SK-N-SH (cell line): ENCODE measurements around the gene LONRF2. TPM values are rescaled to one million over a fixed set of nuclear protein-coding genes. Genes with fewer than 3 reads are reported as not detected.

Experiments
- CTCF ChIA-PET: fragments of 300-600, 350-600 bp; formaldehyde crosslinking; extraction: SDS; loops from one replicate; lab custom pipeline; 2021; lab: Yijun Ruan, JAX
- POLR2A ChIA-PET: fragments of 350-600 bp; sonication (Branson Sonifier 250); formaldehyde crosslinking; extraction: SDS; loops from one replicate; lab custom pipeline; 2020; ENCODE audit warnings: antibody characterized with exemption, inconsistent platforms; lab: Yijun Ruan, JAX
- DNase-seq: peaks from one replicate; pipeline ENCODE4 v3.0.0; 2012
- H2AFZ ChIP-seq: fragments of 200-600 bp; sonication (generic); 2 replicates; pipeline ENCODE4 v1.8.1; 2016; ENCODE audit warnings: antibody characterized with exemption, mild to moderate bottlenecking, low read depth
- H3F3A ChIP-seq: fragments of 200-600 bp; sonication (generic); replicated peaks from 2 replicates; pipeline ENCODE3; 2016; ENCODE audit warnings: antibody characterized with exemption, mild to moderate bottlenecking; ENCODE audit not compliant: insufficient read depth
- H3K27ac ChIP-seq, 2 experiments: fragments of 200-500 bp in 1 of 2; fragments of 200-600 bp in 1 of 2; sonication (Bioruptor generic) in 1 of 2; sonication (generic), shearing (Covaris generic) in 1 of 2; 2 replicates each; pipeline versions ENCODE4 v1.5.1 to v1.6.1; 2014 to 2016; ENCODE audit warnings: low read depth in 2 of 2, inconsistent platforms in 1 of 2, low read length in 1 of 2, mild to moderate bottlenecking in 1 of 2, mixed read lengths in 1 of 2
- H3K27me3 ChIP-seq: fragments of 200-600 bp; sonication (generic), shearing (Covaris generic); 2 replicates; pipeline ENCODE4 v1.6.1; 2016; ENCODE audit warnings: mixed run types; ENCODE audit not compliant: insufficient read depth
- H3K36me3 ChIP-seq, 2 experiments: fragments of 200-500 bp in 1 of 2; fragments of 200-600 bp in 1 of 2; sonication (Bioruptor generic) in 1 of 2; sonication (generic) in 1 of 2; replicated peaks in 1 of 2; 2 replicates each; pipeline versions ENCODE3 to v1.5.1; 2014 to 2016; ENCODE audit warnings: low read length in 1 of 2, mild to moderate bottlenecking in 1 of 2; ENCODE audit not compliant: insufficient read depth in 2 of 2, control insufficient read depth in 1 of 2
- H3K4me1 ChIP-seq, 2 experiments: fragments of 200-500 bp in 1 of 2; fragments of 200-600 bp in 1 of 2; sonication (Bioruptor generic) in 1 of 2; sonication (generic), shearing (Covaris generic) in 1 of 2; 2 replicates each; pipeline versions ENCODE4 v1.5.1 to v1.6.1; 2014 to 2016; ENCODE audit warnings: low read depth in 1 of 2, low read length in 1 of 2, mixed run types in 1 of 2; ENCODE audit not compliant: insufficient read depth in 2 of 2, control insufficient read depth in 1 of 2
- H3K4me2 ChIP-seq: fragments of 200-600 bp; sonication (generic), shearing (Covaris generic); 2 replicates; pipeline ENCODE4 v1.6.1; 2017; ENCODE audit warnings: mixed run types
- H3K4me3 ChIP-seq, 2 experiments: fragments of 200-500 bp in 1 of 2; fragments of 200-600 bp in 1 of 2; sonication (Bioruptor generic) in 1 of 2; sonication (generic), shearing (Covaris generic) in 1 of 2; 2 replicates each; pipeline versions ENCODE4 v1.5.1 to v1.8.1; 2014 to 2016; ENCODE audit warnings: low read depth in 2 of 2, inconsistent platforms in 1 of 2, low read length in 1 of 2, mild to moderate bottlenecking in 1 of 2, mixed read lengths in 1 of 2, moderate library complexity in 1 of 2
- H3K79me2 ChIP-seq: fragments of 200-600 bp; sonication (generic); 2 replicates; pipeline ENCODE4 v1.8.1; 2017; ENCODE audit warnings: mild to moderate bottlenecking; ENCODE audit not compliant: insufficient read depth
- H3K9ac ChIP-seq: fragments of 200-600 bp; sonication (generic); 2 replicates; pipeline ENCODE4 v1.6.1; 2017; ENCODE audit warnings: mixed run types
- H3K9me2 ChIP-seq: fragments of 200-600 bp; sonication (generic); 2 replicates; pipeline ENCODE4 v1.6.1; 2017; ENCODE audit warnings: mixed run types
- H3K9me3 ChIP-seq: fragments of 200-600 bp; sonication (generic); 2 replicates; pipeline ENCODE4 v1.6.1; 2017; ENCODE audit warnings: mixed run types, mild to moderate bottlenecking, moderate library complexity
- H4K20me1 ChIP-seq: fragments of 200-600 bp; sonication (generic); 2 replicates; pipeline ENCODE4 v1.6.1; 2017; ENCODE audit warnings: mild to moderate bottlenecking, mixed run types; ENCODE audit not compliant: insufficient read depth
- CHD2 ChIP-seq: fragments of 150-350 bp; IDR thresholded peaks from 2 replicates; pipeline ENCODE4 v1.6.1; 2018; ENCODE audit warnings: low read length; ENCODE audit not compliant: partially characterized antibody
- ELF1 ChIP-seq: IDR thresholded peaks from 2 replicates; pipeline ENCODE4 v1.4.0; 2012
- EP300 ChIP-seq, 2 experiments: IDR thresholded peaks; 2 replicates each; pipeline versions ENCODE4 v1.4.0 to v1.6.1; 2012; ENCODE audit warnings: borderline replicate concordance in 1 of 2, low read depth in 1 of 2, low read length in 1 of 2
- FOSL2 ChIP-seq: IDR thresholded peaks from 2 replicates; pipeline ENCODE4 v1.4.0; 2012; ENCODE audit warnings: low read depth, mild to moderate bottlenecking, moderate library complexity, borderline replicate concordance
- GABPA ChIP-seq: IDR thresholded peaks from 2 replicates; pipeline ENCODE4 v1.4.0; 2012; ENCODE audit warnings: low read depth, mild to moderate bottlenecking
- MEF2A ChIP-seq: IDR thresholded peaks from 2 replicates; pipeline ENCODE4 v1.4.0; 2012; ENCODE audit warnings: low read depth, borderline replicate concordance
- MXI1 ChIP-seq: IDR thresholded peaks from 2 replicates; pipeline ENCODE4 v1.6.1; 2012; ENCODE audit warnings: mild to moderate bottlenecking, low read depth, low read length, improper control_type of control experiment
- NRF1 ChIP-seq: IDR thresholded peaks from 2 replicates; pipeline ENCODE4 v1.6.1; 2012; ENCODE audit warnings: low read depth, mild to moderate bottlenecking, low read length
- RAD21 ChIP-seq: IDR thresholded peaks from 2 replicates; pipeline ENCODE4 v1.6.1; 2012; ENCODE audit warnings: mild to moderate bottlenecking, low read length
- RCOR1 ChIP-seq: fragments of 150-350 bp; IDR thresholded peaks from 2 replicates; pipeline ENCODE4 v1.6.1; 2017; ENCODE audit warnings: antibody characterized with exemption, low read length
- RFX5 ChIP-seq: IDR thresholded peaks from 2 replicates; pipeline ENCODE4 v1.6.1; 2012; ENCODE audit warnings: mild to moderate bottlenecking, improper control_type of control experiment, low read length
- SIN3A ChIP-seq: IDR thresholded peaks from 2 replicates; pipeline ENCODE4 v1.6.1; 2012; ENCODE audit warnings: low read depth, mild to moderate bottlenecking, low read length, moderate library complexity, borderline replicate concordance
- SMC3 ChIP-seq: IDR thresholded peaks from 2 replicates; pipeline ENCODE4 v1.6.1; 2012; ENCODE audit warnings: low read depth, low read length, improper control_type of control experiment
- YY1 ChIP-seq: IDR thresholded peaks from 2 replicates; pipeline ENCODE4 v1.4.0; 2012; ENCODE audit warnings: low read depth, mild to moderate bottlenecking
- WGBS: methylation state at CpG from one replicate; pipeline ENCODE4 v1.1.6; 2017; ENCODE audit warnings: low lambda C conversion rate; 5-methylcytosine and 5-hydroxymethylcytosine counted together
- polyA plus RNA-seq, 3 experiments: library from polyadenylated mRNA; depleted of rRNA; stranded (reverse); fragments of >200 nt; gene quantifications; 2 replicates each; pipeline ENCODE4 v1.2.3, GENCODE V29; 2012
- TF ChIP-seq, protein P1 (sequence below): IDR thresholded peaks from 2 replicates; pipeline ENCODE4; 2012
- TF ChIP-seq, protein P2 (sequence below): IDR thresholded peaks from 2 replicates; pipeline ENCODE4 v1.4.0; 2012; ENCODE audit warnings: low read depth, borderline replicate concordance
- TF ChIP-seq, protein P3 (sequence below): fragments of 200-600 bp; sonication (generic); IDR thresholded peaks from 2 replicates; pipeline ENCODE4 v1.6.1; 2017; ENCODE audit warnings: antibody characterized with exemption, mild to moderate bottlenecking, moderate library complexity

The LONRF2 gene
- polyA plus RNA-seq, 1 of the 3 experiments (the other 2 are of a cell fraction) = 2.0 TPM

DNA sequence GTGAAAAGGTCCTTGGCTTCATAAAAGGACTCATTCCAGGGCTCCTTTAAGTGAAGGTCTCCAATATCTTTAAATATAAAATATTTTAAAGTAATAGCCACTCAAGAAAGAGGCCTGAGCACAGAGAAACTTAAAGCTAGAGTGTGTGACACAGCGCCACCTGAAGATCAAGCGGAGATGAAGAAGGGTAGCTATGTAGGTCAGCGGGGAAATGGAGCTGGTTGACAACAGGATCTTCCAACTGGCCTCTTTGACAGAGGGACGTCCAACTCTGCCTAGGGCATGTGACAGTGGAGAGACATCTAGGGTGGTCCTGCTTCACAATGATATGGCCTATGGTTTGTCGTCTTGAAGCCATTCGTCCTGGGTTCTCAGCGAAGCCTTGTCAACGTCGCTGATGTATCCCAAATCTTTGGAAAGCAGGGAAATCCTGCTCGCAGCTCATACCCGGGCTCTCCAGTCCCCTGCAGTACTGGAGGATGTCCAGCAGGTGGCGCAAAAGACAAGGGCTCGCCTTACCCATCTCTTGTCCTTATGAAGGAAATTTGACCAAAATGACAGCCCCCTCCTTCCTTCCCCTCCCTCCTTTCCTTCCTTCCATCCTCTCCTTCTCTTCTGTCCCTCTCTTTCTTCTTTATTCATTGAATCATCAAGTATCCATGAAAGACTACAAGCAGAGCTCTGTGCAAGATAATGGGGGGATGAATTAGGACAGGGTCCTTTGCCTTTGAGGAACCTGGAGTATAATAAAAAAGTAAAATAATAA is 59.6 kb downstream of the LONRF2 start:
- Histone ChIP-seq H3K9me3 (no peaks in the 10 kb centered on the region), H3K9me2 (no peaks in the 10 kb centered on the region), H4K20me1 (no peaks in the 10 kb centered on the region), H2AFZ (peak overlapping the region; percentile 39; the same call in 1 of the 2 replicates), H3K4me3 (peak overlapping the region in 1 of 2 experiments; percentile 33; a peak in 1 of 4 replicates), H3K4me2 (no peak overlapping the region), H3F3A (no peaks in the 10 kb centered on the region), H3K4me1 (peaks cover 0 to 3% of the 10 kb centered on the region in 2 experiments; a peak in 1 of 4 replicates), H3K27ac (no peak overlapping the region), H3K36me3 (no peaks in the 10 kb centered on the region), H3K79me2 (no peaks in the 10 kb centered on the region), H3K27me3 (no peaks in the 10 kb centered on the region), H3K9ac (no peak overlapping the region)
- TF ChIP-seq ELF1 (no peak), YY1 (no peak), RCOR1 (0 out of 2 replicates have a peak, but pooled peaks have one; percentile 19), SMC3 (peak; percentile 95), RAD21 (peak; percentile 95), NRF1 (0 out of 2 replicates have a peak, but pooled peaks have one; percentile 15), MEF2A (no peak), GABPA (no peak), FOSL2 (no peak), RFX5 (no peak), MXI1 (no peak), SIN3A (no peak), EP300 (IDR thresholded peaks at IDR 0.05; ENCODE audit: borderline replicate concordance in 1 of 2, low read depth in 1 of 2, low read length in 1 of 2) (no peak), CHD2 (no peak)
- TF ChIP-seq, protein P1, sequence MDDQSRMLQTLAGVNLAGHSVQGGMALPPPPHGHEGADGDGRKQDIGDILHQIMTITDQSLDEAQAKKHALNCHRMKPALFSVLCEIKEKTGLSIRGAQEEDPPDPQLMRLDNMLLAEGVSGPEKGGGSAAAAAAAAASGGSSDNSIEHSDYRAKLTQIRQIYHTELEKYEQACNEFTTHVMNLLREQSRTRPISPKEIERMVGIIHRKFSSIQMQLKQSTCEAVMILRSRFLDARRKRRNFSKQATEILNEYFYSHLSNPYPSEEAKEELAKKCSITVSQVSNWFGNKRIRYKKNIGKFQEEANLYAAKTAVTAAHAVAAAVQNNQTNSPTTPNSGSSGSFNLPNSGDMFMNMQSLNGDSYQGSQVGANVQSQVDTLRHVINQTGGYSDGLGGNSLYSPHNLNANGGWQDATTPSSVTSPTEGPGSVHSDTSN = no peak
- TF ChIP-seq, protein P2, sequence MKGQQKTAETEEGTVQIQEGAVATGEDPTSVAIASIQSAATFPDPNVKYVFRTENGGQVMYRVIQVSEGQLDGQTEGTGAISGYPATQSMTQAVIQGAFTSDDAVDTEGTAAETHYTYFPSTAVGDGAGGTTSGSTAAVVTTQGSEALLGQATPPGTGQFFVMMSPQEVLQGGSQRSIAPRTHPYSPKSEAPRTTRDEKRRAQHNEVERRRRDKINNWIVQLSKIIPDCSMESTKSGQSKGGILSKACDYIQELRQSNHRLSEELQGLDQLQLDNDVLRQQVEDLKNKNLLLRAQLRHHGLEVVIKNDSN = no peak
- TF ChIP-seq, protein P3, sequence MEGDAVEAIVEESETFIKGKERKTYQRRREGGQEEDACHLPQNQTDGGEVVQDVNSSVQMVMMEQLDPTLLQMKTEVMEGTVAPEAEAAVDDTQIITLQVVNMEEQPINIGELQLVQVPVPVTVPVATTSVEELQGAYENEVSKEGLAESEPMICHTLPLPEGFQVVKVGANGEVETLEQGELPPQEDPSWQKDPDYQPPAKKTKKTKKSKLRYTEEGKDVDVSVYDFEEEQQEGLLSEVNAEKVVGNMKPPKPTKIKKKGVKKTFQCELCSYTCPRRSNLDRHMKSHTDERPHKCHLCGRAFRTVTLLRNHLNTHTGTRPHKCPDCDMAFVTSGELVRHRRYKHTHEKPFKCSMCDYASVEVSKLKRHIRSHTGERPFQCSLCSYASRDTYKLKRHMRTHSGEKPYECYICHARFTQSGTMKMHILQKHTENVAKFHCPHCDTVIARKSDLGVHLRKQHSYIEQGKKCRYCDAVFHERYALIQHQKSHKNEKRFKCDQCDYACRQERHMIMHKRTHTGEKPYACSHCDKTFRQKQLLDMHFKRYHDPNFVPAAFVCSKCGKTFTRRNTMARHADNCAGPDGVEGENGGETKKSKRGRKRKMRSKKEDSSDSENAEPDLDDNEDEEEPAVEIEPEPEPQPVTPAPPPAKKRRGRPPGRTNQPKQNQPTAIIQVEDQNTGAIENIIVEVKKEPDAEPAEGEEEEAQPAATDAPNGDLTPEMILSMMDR = peak; percentile 97
- WGBS = 11% methylated on average over 13 of the region's 13 CpGs
- ChIA-PET CTCF (interaction anchor here (0.5 to 12.0 kb wide), 104 partner anchors 8 to 1491 kb away, joined by 3 to 467 read pairs (median 4); partner anchors contain the start of genes CHST10, EIF5B, LONRF2 and REV1), POLR2A (interaction anchor here (0.8 kb wide), 1 partner anchor 118 kb away, joined by 6 read pairs; no protein-coding TSS in a partner anchor)
- peak; percentile 78 for DNase-seq
